ENCODE measurements around the gene PHKA2. TPM values are rescaled to one million over a fixed set of nuclear protein-coding genes. Genes with fewer than 3 reads are reported as not detected.

PHKA2 gene
- total RNA-seq, 1 experiment from 2014 or later, result 11.7 TPM

GRCh38 chrX:18933617-18934016 lies 50.3 kb downstream of the PHKA2 start:
- H3K36me3 ChIP-seq (replicated peaks; ENCODE audit: control insufficient read depth, insufficient read depth, low read length), result peaks cover 5% of the 10 kb centered on the region
- H3K27me3 ChIP-seq (ENCODE audit: control insufficient read depth, insufficient read depth, low read length), result no peaks in the 10 kb centered on the region
- DNase-seq, result no peak
- H3K4me3 ChIP-seq (ENCODE audit: insufficient read depth, low read depth, low read length), result no peak overlapping the region

GRCh38 chrX:18931972-18932371 lies 51.9 kb downstream of the PHKA2 start:
- H3K4me3 ChIP-seq (ENCODE audit: insufficient read depth, low read depth, low read length), result no peak overlapping the region
- DNase-seq, result peak; percentile 81
- peaks cover 5% of the 10 kb centered on the region for H3K36me3 ChIP-seq (replicated peaks; ENCODE audit: control insufficient read depth, insufficient read depth, low read length)
- no peaks in the 10 kb centered on the region for H3K27me3 ChIP-seq (ENCODE audit: control insufficient read depth, insufficient read depth, low read length)

DNA sequence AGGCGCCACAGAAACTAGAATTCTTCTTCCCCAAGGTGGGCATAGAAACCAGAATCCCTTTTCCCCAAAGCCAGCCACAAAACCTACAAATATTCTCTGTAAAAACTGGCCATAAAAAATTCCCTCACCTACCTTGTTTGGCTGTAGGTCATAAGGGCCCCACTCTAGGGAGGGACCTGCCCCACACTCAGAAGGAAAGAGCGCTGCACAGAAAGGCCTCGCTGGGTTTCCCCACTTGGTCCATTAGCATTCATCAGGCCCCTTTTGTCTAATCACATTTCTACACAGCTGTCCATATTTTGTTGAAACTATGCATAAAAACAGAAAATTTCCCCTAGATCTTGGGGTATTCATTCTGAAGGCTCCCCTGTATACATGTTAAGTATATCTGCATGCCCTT lies 54.1 kb downstream of the PHKA2 start:
- no peak for DNase-seq
- Histone ChIP-seq H3K4me3 (ENCODE audit: insufficient read depth, low read depth, low read length) (no peak overlapping the region), H3K27me3 (ENCODE audit: control insufficient read depth, insufficient read depth, low read length) (no peaks in the 10 kb centered on the region), H3K36me3 (replicated peaks; ENCODE audit: control insufficient read depth, insufficient read depth, low read length) (peaks cover 10% of the 10 kb centered on the region)

DNA sequence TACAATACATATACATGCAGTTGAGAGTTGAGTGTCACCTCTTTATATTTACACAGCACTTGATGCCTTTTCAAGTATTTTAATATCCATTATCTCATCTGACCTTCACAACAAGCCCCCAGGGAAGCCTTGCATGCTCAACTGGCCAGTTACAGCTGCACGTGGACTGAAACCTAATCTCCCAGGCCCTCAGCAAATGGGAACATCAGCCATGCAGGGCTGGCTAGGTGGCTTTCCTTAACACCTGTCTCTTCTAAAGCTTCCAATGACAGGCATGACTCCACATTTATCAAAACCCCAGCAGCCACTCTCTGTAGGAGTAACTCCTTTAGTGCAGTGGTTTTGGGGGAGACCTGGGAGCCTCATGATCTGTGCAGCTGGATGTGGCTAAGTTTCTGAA lies 56.4 kb downstream of the PHKA2 start:
- Histone ChIP-seq H3K27me3 (ENCODE audit: control insufficient read depth, insufficient read depth, low read length) (no peaks in the 10 kb centered on the region), H3K36me3 (replicated peaks; ENCODE audit: control insufficient read depth, insufficient read depth, low read length) (peaks cover 15% of the 10 kb centered on the region), H3K4me3 (ENCODE audit: insufficient read depth, low read depth, low read length) (no peak overlapping the region)
- no peak for DNase-seq

GRCh38 chrX:18924507-18925088 lies 59.3 kb downstream of the PHKA2 start:
- DNase-seq, result no peak
- peaks cover 15% of the 10 kb centered on the region for H3K36me3 ChIP-seq (replicated peaks; ENCODE audit: control insufficient read depth, insufficient read depth, low read length)
- no peaks in the 10 kb centered on the region for H3K27me3 ChIP-seq (ENCODE audit: control insufficient read depth, insufficient read depth, low read length)
- no peak overlapping the region for H3K4me3 ChIP-seq (ENCODE audit: insufficient read depth, low read depth, low read length)

- H3K4me3 ChIP-seq (ENCODE audit: insufficient read depth, low read depth, low read length), result no peak overlapping the region
- H3K27me3 ChIP-seq (ENCODE audit: control insufficient read depth, insufficient read depth, low read length), result no peaks in the 10 kb centered on the region
Observed at GRCh38 chrX:18920566-18920965, 63.3 kb downstream of the PHKA2 start.

GRCh38 chrX:18920079-18920478 lies 63.8 kb downstream of the PHKA2 start:
- H3K4me3 ChIP-seq (ENCODE audit: insufficient read depth, low read depth, low read length), result no peak overlapping the region
- peaks cover 8% of the 10 kb centered on the region for H3K36me3 ChIP-seq (replicated peaks; ENCODE audit: control insufficient read depth, insufficient read depth, low read length)
- no peaks in the 10 kb centered on the region for H3K27me3 ChIP-seq (ENCODE audit: control insufficient read depth, insufficient read depth, low read length)
- DNase-seq, result no peak

More at GRCh38 chrX:18920566-18920965, 63.3 kb downstream of the PHKA2 start:
- no peak for DNase-seq
- peaks cover 13% of the 10 kb centered on the region for H3K36me3 ChIP-seq (replicated peaks; ENCODE audit: control insufficient read depth, insufficient read depth, low read length)

GRCh38 chrX:18917831-18918230 lies 66.1 kb downstream of the PHKA2 start:
- no peak overlapping the region for H3K4me3 ChIP-seq (ENCODE audit: insufficient read depth, low read depth, low read length)
- no peaks in the 10 kb centered on the region for H3K27me3 ChIP-seq (ENCODE audit: control insufficient read depth, insufficient read depth, low read length)
- no peak for DNase-seq
- H3K36me3 ChIP-seq (replicated peaks; ENCODE audit: control insufficient read depth, insufficient read depth, low read length), result peaks cover 2% of the 10 kb centered on the region

DNA sequence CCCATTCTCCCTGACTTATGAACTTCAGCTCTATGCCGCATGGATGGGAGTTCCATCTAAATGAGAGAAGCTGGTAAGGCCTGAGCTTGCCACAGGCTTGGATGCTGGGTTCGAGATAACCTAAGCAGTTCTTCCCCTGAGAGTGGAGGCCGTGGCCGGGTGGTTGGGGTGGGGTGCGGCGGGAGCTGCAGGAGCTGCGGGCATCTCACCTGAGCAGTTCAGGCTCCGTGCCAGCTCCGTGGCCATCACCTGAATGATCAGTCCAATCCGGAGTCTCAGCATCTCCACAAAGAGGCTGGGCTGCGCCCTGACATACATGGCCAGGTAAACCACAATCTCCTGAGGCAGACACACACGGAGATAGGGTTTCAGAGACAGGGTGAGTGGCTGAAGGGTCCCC lies 77.6 kb downstream of the PHKA2 start:
- H3K27me3 ChIP-seq (ENCODE audit: control insufficient read depth, insufficient read depth, low read length), result no peaks in the 10 kb centered on the region

GRCh38 chrX:18900401-18900976 lies 83.4 kb downstream of the PHKA2 start:
- H3K4me3 ChIP-seq (ENCODE audit: insufficient read depth, low read depth, low read length), result no peak overlapping the region
- H3K36me3 ChIP-seq (replicated peaks; ENCODE audit: control insufficient read depth, insufficient read depth, low read length), result peaks cover 6% of the 10 kb centered on the region
- peak; percentile 28 for DNase-seq
- H3K27me3 ChIP-seq (ENCODE audit: control insufficient read depth, insufficient read depth, low read length), result no peaks in the 10 kb centered on the region

More for the DNA sequence above, 77.6 kb downstream of the PHKA2 start:
- no peak overlapping the region for H3K4me3 ChIP-seq (ENCODE audit: insufficient read depth, low read depth, low read length)
- H3K36me3 ChIP-seq (replicated peaks; ENCODE audit: control insufficient read depth, insufficient read depth, low read length), result peaks cover 6% of the 10 kb centered on the region
- no peak for DNase-seq

DNA sequence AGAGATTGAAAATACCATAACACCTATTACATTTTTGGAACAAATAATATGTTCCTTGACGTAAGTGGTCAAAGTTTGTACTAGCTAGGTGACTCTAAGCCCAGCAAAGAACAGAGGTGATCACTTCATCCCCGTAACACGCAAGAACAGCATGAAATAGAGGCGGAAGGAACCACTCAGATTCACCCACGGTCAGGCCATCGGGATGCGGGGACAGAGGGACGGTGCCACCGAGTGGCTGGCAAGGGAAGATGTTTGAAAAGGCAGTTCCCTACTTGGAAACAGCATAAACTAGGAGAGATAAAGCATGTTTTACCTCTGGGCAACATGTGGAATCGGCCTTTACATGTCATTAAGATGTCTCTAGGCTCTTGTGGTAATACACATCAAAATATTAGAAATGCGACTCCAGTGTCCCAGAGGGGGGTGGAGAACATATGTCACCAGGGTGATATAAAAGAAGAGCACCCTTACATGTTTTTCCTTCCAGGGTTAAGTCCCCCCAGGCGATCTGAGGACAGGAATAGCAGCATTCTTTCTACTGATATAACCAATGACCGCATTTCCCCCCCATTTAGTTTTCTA lies 84.0 kb downstream of the PHKA2 start:
- H3K36me3 ChIP-seq (replicated peaks; ENCODE audit: control insufficient read depth, insufficient read depth, low read length), result peaks cover 6% of the 10 kb centered on the region
- H3K4me3 ChIP-seq (ENCODE audit: insufficient read depth, low read depth, low read length), result no peak overlapping the region
- no peaks in the 10 kb centered on the region for H3K27me3 ChIP-seq (ENCODE audit: control insufficient read depth, insufficient read depth, low read length)
- peak; percentile 82 for DNase-seq

DNA sequence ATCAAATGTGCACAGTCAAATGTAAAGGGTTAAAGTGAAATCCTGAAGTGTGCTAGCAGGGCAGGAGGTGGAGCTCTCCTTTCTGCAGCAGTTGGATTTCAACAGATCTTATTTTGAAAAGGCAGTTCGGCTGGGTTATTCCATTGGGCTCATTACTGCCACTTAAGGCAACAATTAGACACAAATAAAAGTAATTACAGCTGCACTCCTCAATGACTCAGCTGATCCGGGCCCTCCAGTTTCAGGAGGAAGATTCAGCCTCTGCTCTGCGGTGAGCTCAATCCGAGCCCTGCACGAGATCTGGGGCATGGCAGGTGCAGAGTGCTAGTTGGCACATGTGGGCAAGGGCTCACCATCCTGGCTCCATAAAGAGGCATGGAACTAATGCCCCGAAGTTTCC lies 85.4 kb downstream of the PHKA2 start:
- H3K36me3 ChIP-seq (replicated peaks; ENCODE audit: control insufficient read depth, insufficient read depth, low read length), result peaks cover 6% of the 10 kb centered on the region
- H3K4me3 ChIP-seq (ENCODE audit: insufficient read depth, low read depth, low read length), result no peak overlapping the region
- DNase-seq, result no peak
- H3K27me3 ChIP-seq (ENCODE audit: control insufficient read depth, insufficient read depth, low read length), result no peaks in the 10 kb centered on the region

DNA sequence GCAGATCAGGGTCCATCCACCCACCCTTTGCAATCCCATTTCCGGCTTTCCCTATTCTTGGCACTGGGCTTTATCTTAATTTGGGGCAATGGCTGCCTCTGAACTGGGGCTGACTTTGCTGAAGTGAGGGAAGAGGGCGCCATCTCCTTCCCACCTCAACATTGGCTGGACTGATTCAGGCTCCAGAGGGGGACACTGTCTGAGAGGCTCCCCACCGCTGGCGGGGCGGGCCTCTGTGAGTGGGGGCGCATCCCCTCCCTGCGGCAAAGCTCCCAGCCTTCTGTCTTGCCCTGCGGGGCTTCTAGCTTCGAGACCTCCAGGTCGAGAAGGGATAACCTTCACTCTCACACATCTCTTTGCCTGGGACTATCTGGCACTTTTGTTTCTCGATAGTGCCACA lies 85.8 kb downstream of the PHKA2 start:
- Histone ChIP-seq H3K4me3 (ENCODE audit: insufficient read depth, low read depth, low read length) (no peak overlapping the region), H3K27me3 (ENCODE audit: control insufficient read depth, insufficient read depth, low read length) (no peaks in the 10 kb centered on the region), H3K36me3 (replicated peaks; ENCODE audit: control insufficient read depth, insufficient read depth, low read length) (peaks cover 6% of the 10 kb centered on the region)
- DNase-seq, result peak; percentile 49

DNA sequence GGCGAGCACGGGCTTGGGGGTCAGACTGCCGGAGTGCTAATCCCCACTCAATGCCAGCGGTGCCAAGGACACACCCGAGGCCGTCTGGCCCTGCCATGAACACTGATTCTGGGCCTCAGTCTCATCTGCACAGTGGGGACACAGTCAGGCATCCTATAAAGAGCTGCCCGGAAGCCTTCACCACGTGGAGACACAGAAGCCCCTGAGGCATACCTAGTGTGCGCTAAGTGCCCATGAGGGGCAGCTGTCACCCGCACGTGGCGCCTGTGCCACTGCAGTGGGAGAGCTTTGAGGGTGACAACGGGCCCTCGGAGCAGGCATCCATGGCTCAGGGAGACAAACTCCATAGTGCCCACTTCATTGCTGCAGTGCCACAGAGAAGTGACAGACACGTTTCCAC lies 86.3 kb downstream of the PHKA2 start:
- H3K4me3 ChIP-seq (ENCODE audit: insufficient read depth, low read depth, low read length), result no peak overlapping the region
- no peaks in the 10 kb centered on the region for H3K27me3 ChIP-seq (ENCODE audit: control insufficient read depth, insufficient read depth, low read length)
- DNase-seq, result peak; percentile 25
- H3K36me3 ChIP-seq (replicated peaks; ENCODE audit: control insufficient read depth, insufficient read depth, low read length), result peaks cover 6% of the 10 kb centered on the region

GRCh38 chrX:18896680-18897544 lies 87.0 kb downstream of the PHKA2 start:
- no peak overlapping the region for H3K4me3 ChIP-seq (ENCODE audit: insufficient read depth, low read depth, low read length)
- peak; percentile 36 for DNase-seq
- no peaks in the 10 kb centered on the region for H3K27me3 ChIP-seq (ENCODE audit: control insufficient read depth, insufficient read depth, low read length)
- H3K36me3 ChIP-seq (replicated peaks; ENCODE audit: control insufficient read depth, insufficient read depth, low read length), result peaks cover 6% of the 10 kb centered on the region

Data from H7 (cell line).